ENCODE measurements around the gene IRF2.

The IRF2 gene

DNA sequence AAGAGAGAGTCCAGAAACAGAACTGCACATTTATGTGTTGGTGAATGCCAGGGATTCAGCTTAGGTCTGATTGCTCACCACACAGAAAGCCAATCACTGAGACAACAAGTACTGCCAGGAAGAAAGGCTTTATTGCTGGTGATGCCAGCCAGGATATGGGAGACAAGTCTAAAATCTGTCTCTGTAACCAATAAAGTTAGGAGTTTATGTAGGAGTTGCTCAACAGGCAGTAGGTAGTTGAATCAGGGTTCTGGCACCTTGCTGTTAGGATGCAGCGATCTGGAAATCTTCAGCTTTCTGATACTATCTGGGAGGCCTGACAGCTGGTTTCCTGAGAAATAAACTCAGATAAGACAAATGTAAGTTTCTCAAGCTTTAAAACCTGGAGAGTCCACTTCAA, 136.4 kb downstream of the IRF2 start:
- no peak for TF ChIP-seq ZFX (IDR thresholded peaks at IDR 0.05)
- TF ChIP-seq, protein P1, sequence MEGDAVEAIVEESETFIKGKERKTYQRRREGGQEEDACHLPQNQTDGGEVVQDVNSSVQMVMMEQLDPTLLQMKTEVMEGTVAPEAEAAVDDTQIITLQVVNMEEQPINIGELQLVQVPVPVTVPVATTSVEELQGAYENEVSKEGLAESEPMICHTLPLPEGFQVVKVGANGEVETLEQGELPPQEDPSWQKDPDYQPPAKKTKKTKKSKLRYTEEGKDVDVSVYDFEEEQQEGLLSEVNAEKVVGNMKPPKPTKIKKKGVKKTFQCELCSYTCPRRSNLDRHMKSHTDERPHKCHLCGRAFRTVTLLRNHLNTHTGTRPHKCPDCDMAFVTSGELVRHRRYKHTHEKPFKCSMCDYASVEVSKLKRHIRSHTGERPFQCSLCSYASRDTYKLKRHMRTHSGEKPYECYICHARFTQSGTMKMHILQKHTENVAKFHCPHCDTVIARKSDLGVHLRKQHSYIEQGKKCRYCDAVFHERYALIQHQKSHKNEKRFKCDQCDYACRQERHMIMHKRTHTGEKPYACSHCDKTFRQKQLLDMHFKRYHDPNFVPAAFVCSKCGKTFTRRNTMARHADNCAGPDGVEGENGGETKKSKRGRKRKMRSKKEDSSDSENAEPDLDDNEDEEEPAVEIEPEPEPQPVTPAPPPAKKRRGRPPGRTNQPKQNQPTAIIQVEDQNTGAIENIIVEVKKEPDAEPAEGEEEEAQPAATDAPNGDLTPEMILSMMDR (conservative IDR thresholded peaks at IDR 0.05): no peak
- no peak overlapping the region for H3K27ac ChIP-seq

Measured in C4-2B (cell line).